Stimulated activated CD8-positive, alpha-beta memory T cell treated with anti-CD3 and anti-CD28 coated beads, Interleukin-12 subunit alpha, Interleukin-12 subunit beta, amount 100 ng/mL, for 4 hours (primary cell): ENCODE measurements around the gene LRRC47.

Experiments used
- DNase-seq: peaks from one replicate; pipeline ENCODE4 v3.0.0-alpha.2; 2020; ENCODE audit warnings: low read depth

Gene LRRC47

GRCh38 chr1:3785456-3786157 lies 10.7 kb downstream of the LRRC47 start:
- no peak for DNase-seq

DNA sequence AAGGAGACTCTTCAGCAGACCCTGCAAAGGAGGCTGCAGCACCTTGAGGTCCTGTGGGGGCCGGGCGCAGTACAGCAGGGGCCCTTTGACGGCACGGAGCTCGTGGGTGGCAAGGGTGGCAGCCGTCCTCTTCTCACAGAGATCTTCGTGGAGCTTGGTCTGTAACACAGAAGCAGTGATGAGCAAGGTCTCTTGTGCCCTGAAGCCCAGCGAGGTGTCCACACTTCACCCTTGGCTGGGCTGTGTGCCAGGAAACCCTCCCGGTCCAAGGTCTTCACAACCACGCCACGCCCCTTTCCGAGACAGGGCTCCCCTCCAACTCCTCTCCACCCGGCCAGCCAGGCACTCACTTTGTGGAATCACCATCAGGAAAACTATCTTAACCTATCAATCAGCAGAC lies 11.3 kb downstream of the LRRC47 start:
- DNase-seq: no peak

- no peak for DNase-seq
These were observed 12.4 kb downstream of the LRRC47 start for GRCh38 chr1:3783651-3784474.

DNA sequence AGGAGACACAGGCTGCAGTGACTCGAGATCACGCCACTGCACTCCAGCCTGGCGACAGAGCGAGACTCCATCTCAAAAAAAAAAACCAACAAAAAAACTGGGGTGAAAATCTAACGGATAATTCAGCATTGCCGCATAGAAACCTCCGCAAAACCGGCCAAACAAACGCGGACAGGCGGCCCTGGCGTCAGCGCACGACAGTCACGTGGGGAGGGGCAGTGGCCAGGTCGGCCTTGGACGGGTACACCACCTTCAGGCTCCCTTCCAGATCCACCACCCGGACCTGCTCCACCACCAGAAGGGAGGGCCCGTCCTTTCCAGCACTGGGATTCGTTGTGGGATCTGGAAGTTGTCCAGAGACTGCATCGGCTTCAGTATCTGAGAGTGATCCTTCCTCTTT lies 15.4 kb downstream of the LRRC47 start:
- no peak for DNase-seq

DNA sequence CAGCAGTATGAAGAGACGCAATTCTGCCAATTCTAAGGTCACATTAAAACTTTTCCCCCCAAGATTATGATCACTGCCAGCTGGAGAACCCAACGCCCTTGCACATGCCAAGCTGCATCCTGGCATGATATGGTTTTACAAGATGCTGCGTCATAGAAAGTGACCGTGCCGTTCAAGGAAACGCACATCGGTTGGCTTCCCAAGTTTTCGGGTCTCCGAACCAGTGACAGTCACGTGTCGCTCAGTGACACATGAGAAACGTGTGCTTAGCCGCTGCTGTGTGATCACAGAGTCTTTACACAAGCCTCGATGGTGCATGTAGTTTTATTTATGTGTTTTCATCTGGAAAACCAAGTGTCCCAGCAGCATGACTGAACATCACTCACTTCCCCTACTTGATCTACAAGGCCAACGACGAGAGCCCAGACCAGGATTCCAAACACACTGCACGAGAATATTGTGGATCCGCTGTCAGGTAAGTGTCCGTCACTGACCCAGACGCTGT lies 16.3 kb downstream of the LRRC47 start:
- DNase-seq: no peak

DNA sequence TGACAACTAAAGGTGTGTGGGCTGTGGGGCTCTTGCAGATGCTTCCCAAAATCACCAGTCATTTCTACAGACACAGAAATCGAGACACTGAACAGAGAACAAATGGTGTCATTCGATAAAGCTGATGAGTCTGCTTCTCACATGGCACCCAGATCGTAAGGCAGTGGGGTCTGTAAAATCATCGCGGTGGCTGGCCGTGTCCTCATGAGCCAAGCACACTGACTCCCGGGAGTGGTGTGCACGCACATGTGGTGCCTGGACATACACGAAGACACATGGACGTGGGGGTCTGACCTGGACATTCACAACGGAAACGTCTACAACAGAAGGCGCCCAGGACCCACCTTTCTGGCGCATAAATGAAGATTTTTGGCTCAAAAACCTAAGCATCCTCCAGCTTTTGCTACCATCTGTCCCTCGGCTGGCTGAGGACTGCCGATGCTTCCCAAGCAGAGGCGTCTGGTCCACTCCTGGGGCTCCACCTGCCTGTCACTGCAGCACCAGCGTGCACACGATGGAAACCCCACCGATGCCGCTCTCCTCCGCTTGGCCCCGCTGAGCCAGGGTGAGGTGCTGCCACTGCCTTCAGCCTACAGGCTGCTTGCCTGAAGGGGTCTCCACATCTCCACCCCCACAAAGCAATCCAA lies 16.9 kb downstream of the LRRC47 start:
- DNase-seq: no peak

- no peak for DNase-seq
These were observed 17.6 kb downstream of the LRRC47 start for GRCh38 chr1:3778590-3779264.

DNA sequence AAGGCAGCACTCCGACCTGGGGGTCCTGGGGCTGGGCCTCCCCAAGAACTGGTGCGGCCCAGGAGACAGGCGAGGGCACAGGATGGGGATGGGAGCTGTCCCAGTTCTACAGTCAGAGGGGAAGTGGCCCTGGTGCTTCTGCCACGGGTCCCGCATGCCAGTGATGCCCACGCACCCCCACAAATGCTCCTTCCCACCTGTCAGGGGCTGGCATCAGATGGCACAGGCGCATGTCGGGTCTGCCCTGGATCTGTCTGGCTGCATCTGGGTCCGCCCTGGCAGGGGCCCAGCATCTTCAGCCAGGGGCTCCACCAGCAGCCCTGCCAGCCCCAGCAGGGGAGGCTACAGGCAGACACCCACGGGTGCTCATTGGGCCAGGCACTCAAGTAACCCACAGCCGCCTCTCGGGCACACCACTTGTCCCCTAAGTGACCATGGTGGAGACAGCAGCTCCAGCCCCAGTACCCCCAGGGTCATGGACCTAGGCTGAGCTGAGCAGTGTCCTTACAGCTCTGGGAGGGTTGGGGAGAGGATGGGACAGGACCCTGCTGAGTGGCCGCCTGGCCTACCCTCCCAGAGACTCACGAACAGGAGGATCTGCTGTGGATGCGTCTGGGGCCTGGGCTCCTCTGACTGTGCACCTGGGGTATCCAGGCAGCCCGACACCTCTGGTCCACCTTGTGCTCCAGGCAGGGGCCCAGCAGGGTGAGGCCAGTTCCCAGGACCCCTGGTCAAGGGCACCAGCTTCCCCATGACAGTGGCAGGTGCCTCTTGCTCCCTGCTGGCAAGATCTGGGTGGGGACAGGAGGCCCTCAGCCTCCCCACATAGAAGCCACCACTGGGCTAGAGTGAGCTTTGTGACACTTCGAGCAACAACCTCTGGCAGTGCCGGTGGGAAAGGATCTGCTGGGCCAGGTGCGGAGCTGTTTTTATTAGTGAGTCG lies 18.4 kb downstream of the LRRC47 start:
- DNase-seq: no peak

- no peak for DNase-seq
These were observed 19.2 kb downstream of the LRRC47 start for GRCh38 chr1:3777078-3777547.

DNA sequence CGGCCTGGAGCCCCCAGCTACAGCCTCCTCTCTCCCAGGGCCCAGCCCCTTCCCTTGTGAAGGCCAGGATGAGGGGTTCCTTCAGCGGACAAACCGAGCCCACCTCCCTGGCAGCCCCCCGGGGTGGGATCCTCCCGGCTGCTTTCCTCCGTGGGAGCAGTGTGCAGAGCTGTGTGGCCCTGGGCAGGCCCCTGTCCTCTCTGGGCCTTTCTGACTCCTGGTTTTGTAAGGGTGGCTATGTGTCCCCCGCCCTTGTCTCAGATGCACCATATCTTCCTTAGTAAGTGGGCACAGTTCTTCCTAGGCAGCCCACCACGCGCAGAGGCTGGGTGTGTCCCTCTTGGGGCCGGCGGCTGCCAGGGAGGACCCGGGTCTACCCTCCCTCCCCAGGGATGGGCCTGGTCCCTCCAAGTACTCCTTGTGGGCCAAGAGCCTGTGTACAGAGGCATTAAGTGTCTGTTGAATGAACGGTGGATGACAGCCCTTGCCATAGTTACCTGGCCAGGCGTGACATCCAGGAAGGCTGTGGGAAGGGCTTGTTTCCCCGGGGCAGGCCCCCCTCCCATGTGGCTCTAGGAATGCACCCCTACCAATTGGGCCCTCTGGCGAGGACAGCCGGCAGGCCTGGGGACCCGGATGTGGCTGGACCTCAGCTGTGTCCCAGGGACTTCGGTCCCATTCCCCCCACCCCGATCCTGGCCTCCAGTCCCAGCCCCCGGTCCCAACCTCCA lies 19.9 kb downstream of the LRRC47 start:
- no peak for DNase-seq

GRCh38 chr1:3775490-3776230 lies 20.6 kb downstream of the LRRC47 start:
- DNase-seq: no peak

DNA sequence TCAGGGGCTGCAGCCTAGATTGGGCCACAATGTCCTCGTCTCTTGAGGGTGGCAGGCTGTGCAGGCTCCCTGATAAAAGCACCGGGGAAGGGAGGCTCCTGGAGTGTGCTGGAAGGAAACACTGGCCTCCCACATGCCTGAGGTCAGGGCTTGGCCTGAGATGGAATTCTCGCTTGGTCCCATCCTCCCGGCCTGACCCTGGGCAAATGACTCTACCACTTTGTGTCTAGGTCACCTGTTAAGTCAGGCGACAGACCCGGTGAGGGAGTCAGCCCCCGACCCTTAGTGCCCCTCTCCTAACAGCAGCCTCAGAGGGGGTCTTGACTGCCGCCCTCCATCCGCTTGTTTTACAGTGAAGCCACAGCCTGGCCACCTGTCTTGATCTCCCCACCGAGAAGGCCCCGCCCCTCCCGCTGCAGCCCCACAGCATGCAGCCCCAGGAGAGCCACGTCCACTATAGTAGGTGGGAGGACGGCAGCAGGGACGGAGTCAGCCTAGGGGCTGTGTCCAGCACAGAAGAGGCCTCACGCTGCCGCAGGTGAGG lies 21.3 kb downstream of the LRRC47 start:
- no peak for DNase-seq

GRCh38 chr1:3774276-3774945 lies 21.9 kb downstream of the LRRC47 start:
- no peak for DNase-seq

GRCh38 chr1:3773572-3774275 lies 22.6 kb downstream of the LRRC47 start:
- no peak for DNase-seq

DNA sequence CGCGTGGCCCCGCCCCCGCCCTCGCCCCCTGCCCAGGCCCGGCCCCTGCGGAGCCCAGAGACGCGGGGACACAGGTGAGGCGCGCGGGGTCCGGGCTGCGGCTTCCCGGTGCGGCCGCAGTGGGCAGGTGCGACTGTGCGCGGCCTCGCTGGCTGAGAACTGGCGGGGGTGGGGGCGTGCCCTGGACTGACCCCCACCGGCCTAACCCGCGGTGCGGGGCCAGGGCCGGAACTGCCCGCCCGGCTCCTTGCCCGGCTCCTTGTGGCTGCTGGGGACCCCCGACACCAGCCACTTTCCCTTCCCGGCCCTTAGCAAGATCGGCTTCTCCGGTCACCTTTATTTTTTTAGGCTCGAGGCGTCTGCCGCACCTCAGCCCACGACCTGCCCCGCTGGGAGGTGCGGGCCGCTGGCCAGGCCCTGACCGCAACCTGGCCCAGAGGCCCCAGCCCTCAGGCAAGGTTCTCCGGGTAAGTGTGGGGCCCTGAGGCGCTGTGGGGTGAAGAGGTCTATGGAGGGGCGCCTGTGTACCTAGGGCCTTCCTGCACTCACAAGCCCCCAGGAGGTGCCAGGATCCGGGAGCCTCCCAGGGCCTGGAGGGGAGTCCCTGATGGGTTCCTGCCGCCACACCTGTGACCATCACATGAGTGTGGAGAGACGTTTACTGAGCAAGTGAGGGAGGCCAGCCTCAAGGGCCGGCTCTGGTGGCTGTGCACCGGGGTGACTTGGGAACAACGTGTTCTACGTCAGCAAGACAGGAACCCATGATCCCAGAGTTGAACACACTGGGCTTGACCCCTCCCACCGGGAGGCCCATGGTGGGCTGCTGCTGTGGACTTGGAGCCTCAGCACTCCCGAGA lies 23.4 kb downstream of the LRRC47 start, which contains the start of gene SMIM1:
Gene SMIM1, plus strand, starts transcription at position 35 of the 857 bp plus-strand sequence. CDS start 2,625 bp downstream, outside the sequence.
- no peak for DNase-seq

DNA sequence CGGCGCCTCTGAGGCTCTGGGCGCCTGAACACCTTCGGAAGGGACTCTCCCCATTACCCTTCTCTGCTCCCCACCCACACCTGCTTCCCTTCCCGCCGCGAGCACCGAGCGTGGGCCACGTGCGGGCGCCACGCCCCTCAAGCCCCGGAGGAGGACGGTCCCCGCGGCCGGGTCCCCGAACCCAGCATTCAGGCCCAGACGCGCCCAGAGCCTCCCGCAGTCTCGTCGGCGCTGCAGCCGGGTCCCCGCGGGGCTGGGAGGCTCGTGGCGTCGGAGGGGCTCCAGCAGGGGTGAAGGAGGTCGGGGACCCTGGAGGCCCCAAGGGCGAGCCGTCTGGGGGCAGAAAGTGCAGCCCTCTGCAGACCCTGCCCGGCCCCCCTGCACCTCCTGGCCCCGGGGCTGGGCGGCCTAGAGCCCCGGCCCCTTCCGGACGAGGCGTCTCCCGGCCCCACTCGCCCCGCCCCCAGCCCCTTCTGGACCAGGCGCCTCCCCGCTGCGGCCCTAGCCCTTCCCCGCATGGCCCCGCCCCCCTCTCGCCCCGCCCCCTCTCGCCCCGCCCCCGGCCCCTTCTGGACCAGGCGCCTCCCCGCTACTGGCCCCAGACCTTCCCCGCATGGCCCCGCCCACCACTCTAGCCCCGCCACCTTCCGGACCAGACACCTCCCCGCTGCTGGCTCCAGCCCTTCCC lies 24.1 kb downstream of the LRRC47 start:
- peak; percentile 72 for DNase-seq
